CD1c-positive myeloid dendritic cell (primary cell): ENCODE measurements around the gene TOPORS.

Source experiments
- DNase-seq: peaks from one replicate; pipeline ENCODE4 v3.0.0-alpha.2; 2016; ENCODE audit errors: extremely low spot score

TOPORS gene

DNA sequence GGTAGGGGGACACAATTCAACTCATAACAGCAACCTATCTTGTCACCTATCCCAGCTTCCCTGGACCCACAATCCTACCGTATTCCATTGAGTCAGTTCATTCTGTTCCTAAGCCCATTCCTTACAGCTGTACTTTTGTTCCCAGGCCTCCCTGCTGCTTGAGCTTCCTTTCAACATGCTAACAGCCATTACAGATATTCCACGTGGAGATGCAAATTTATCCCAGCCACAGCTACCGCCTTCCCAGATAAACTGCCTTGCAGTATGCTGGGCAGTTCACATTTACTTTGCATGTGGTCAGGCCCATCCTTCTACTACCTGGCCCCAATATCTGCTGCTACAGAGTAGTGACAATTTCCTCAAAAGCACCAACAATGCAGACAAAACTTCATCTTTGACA is 49.4 kb downstream of the TOPORS start:
- no peak for DNase-seq

DNA sequence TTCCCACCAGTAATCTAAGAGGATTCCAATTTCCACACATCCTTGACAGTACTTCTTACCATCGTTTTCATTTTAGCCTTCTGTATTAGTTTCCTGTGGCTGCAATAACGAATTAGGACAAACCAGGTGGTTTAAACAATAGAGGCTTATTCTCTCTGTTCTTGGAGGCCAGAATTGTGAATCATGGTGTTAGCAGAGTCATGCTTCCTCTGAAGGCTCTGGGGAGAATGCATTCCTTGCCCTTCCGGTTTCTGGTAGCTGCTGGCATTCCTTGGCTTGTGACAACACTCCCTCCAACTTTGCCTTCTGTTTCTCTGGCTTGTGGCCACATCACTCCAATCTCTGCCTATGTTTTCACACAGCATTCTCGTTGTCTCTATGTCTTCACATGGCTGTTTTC is 49.9 kb downstream of the TOPORS start:
- DNase-seq = no peak

DNA sequence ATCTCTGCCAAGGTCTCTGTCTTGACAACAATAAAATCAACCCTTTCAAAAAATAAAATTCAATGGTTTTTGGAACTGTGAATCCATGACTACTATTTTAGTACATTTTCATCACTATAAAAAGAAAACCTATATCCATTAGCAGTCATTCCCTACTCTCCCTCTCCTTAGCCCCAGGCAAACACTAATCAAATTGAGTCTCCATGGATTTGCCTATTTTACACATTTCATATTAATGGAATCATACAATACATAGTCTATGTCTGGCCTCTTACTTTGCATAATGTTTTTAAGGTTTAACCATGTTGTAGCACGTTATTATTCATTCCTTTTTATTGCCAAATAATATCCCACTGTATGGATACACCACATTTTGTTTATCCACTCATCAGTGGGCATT is 50.5 kb downstream of the TOPORS start:
- DNase-seq = no peak

DNA sequence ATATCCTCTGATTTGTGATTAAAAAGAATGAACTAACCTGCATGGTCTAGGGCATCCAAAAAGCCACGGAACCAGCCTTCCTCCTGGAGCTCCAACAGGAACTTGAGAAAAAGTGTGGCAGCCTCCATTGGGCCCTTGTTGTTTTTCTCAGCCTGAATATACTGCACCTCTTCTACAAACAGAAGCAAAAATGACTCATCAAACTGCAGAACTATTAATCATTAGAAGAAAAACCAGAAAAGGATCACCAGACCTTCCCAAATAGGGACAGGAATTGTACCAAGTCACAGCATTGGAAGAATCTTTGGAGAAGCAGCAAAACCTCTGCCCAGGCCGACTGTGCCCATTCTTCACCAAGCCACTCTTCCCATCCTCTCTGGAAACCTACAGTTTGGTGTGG is 51.6 kb downstream of the TOPORS start:
- DNase-seq = no peak

DNA sequence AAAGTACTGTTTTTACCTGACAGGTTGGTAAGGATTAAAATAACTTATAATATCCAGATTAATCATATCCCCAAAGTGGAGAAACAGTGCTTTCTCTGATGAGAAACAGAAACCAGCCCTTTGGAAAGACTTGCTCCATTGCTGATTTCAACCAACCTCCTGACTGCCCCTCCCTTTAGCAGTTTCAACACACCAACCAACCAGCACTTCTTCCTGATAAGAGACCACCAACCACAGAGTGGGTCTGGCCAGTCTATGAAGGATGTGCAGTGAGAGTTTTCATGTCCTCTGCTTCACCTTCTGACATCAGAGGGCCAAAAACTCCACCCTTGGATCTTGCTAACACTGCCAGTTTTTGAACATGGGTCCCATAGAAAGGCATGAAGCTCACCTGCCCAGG is 54.5 kb downstream of the TOPORS start:
- DNase-seq = no peak

DNA sequence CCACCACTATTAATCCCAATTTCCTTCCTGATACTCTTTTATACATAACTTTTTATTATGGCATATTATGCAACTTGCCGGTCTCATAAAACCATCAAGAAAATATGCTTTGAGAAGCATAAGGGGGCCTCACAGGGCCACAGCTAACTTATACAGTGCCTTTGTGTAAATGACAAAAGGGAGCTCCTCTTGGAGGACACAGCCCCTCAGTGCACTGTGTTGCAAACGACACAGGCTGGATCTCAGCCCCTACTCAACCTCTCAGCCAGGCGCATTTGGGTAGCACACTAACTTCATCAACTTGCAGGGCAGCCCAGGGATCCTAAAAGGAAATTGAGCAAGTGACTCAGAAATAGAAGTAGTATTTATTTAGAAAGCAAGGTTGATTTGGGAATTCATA is 61.8 kb downstream of the TOPORS start:
- no peak for DNase-seq
